ENCODE data around the gene RNU4-1. TPM values are rescaled to one million over a fixed set of nuclear protein-coding genes. Genes with fewer than 3 reads are reported as not detected.
A peak's percentile ranks its signal among the peaks of the same experiment; 100 is the strongest.
"Not testable (repeated sequence)": the region's sequence is repeated elsewhere in the genome, so short reads cannot be mapped to it uniquely, and the experiment has no call there.

RNU4-1 gene
- total RNA-seq, 1 donor from 2014 or later = 7,038 TPM

DNA sequence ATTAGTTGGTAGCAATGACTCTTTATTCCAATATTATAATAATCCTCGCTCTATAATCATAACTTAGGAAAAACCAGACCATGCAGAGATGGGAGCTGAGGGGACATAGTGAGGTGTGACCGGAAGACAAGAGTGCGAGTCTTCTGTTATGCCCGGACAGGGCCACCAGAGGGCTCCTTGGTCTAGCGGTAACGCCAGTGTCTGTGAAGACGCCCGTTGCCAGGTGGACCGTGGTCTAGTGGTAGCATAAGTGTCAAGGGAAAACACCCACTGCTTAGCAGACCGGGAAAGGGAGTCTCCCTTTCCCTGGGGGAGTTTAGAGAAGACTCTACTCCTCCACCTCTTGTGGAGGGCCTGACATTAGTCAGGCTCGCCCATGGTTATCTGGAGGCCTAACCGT lies 42.4 kb upstream of the RNU4-1 start:
- H3K36me3 Mint-ChIP-seq (ENCODE audit: insufficient read depth); H3K27ac Mint-ChIP-seq; H3K4me3 Mint-ChIP-seq (ENCODE audit: low read depth); H3K4me1 Mint-ChIP-seq (ENCODE audit: low read depth); H3K27me3 Mint-ChIP-seq: not testable (repeated sequence)
- TF ChIP-seq CTCF (IDR thresholded peaks at IDR 0.05; ENCODE audit: unreplicated experiment) = peak; percentile 67
- peak; percentile 37 for DNase-seq (ENCODE audit: low spot score, unreplicated experiment)
- peaks cover 24% of the 10 kb centered on the region for H3K9me3 Mint-ChIP-seq (ENCODE audit: low read depth)

DNA sequence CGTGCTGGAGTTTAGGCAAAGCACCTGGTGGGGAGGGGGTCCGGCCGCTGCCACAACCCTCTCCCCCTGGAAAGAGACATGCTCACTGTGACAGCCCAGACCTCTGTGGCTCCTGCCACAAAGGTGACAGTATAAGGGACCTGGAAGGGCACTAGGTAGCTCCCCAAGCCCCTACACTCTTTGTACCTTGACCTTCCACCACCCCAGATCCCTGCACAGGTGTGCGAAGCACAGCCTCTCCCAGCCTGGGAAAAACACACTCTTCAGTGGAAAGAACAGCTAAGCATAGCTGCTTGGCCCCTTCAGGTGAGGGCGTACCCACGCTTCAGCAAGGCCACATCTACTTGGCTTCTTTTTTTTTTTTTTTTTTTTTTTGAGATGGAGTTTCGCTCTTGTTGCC lies 39.5 kb upstream of the RNU4-1 start:
- no peak for DNase-seq (ENCODE audit: low spot score, unreplicated experiment)
- Mint-ChIP-seq H3K4me3 (ENCODE audit: low read depth) (no peak overlapping the region), H3K36me3 (ENCODE audit: insufficient read depth) (peaks cover 3% of the 10 kb centered on the region), H3K4me1 (ENCODE audit: low read depth) (peaks cover 3% of the 10 kb centered on the region), H3K9me3 (ENCODE audit: low read depth) (peaks cover 13% of the 10 kb centered on the region), H3K27me3 (no peaks in the 10 kb centered on the region), H3K27ac (no peak overlapping the region)
- no peak for TF ChIP-seq CTCF (IDR thresholded peaks at IDR 0.05; ENCODE audit: unreplicated experiment)

DNA sequence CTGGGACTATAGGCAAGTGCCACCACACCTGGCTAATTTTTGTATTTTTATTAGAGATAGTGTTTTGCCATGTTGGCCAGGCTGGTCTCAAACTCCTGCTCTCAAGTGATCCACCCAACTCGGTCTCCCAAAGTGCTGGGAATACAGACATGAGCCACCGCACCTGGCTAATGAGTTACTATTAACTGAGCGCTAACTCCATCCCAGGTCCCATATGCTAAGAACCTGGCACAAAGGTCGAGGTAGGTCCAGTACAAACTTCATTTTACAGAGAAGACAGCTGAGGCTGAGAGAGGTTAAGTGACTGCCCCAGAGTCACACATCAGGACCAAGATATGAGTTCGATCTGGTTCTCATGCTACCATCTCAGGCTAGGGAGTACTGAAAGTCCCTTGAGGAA lies 39.0 kb upstream of the RNU4-1 start:
- Mint-ChIP-seq H3K9me3 (ENCODE audit: low read depth) (peaks cover 11% of the 10 kb centered on the region), H3K27me3 (no peaks in the 10 kb centered on the region), H3K4me3 (ENCODE audit: low read depth) (no peak overlapping the region), H3K4me1 (ENCODE audit: low read depth) (peaks cover 4% of the 10 kb centered on the region), H3K27ac (no peak overlapping the region), H3K36me3 (ENCODE audit: insufficient read depth) (peaks cover 1% of the 10 kb centered on the region)
- no peak for DNase-seq (ENCODE audit: low spot score, unreplicated experiment)
- TF ChIP-seq CTCF (IDR thresholded peaks at IDR 0.05; ENCODE audit: unreplicated experiment) = no peak

DNA sequence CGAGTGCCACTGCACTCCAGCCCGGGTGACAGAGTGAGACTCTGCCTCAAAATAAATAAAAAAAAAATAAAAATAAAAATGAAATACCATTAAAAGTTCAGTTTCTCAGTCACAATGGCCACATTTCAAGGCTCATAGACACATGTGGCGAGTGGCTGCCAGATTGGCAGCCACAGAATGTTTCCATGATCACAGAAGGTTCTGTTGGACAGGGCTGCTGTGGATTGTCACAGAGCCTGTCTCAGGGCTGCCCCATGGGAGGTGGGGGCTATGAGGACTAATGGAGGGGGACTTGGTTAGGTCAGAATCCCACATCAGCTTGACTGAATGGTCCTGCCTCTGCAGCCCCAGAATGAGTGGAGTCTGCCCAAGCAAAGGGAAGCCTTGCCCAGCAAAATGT lies 38.4 kb upstream of the RNU4-1 start:
- no peak overlapping the region for H3K4me3 Mint-ChIP-seq (ENCODE audit: low read depth)

GRCh38 chr12:120328228-120328627 lies 35.2 kb upstream of the RNU4-1 start:
- no peak for DNase-seq (ENCODE audit: low spot score, unreplicated experiment)
- Mint-ChIP-seq H3K9me3 (ENCODE audit: low read depth) (no peaks in the 10 kb centered on the region), H3K27ac (peak overlapping the region; percentile 15), H3K4me1 (ENCODE audit: low read depth) (peaks cover 13% of the 10 kb centered on the region), H3K4me3 (ENCODE audit: low read depth) (no peak overlapping the region), H3K36me3 (ENCODE audit: insufficient read depth) (no peaks in the 10 kb centered on the region), H3K27me3 (no peaks in the 10 kb centered on the region)
- TF ChIP-seq CTCF (IDR thresholded peaks at IDR 0.05; ENCODE audit: unreplicated experiment) = no peak

More for the DNA sequence above, 38.4 kb upstream of the RNU4-1 start:
- no peak for TF ChIP-seq CTCF (IDR thresholded peaks at IDR 0.05; ENCODE audit: unreplicated experiment)
- Mint-ChIP-seq H3K9me3 (ENCODE audit: low read depth) (peaks cover 6% of the 10 kb centered on the region), H3K27me3 (no peaks in the 10 kb centered on the region), H3K27ac (no peak overlapping the region), H3K4me1 (ENCODE audit: low read depth) (peaks cover 4% of the 10 kb centered on the region), H3K36me3 (ENCODE audit: insufficient read depth) (no peaks in the 10 kb centered on the region)
- DNase-seq (ENCODE audit: low spot score, unreplicated experiment) = no peak

All from progenitor cell of endocrine pancreas (in vitro differentiated cells).